Activated T-helper 1 cell treated with Interleukin-2 at 50 U/mL for 16 hours (primary cell): ENCODE results near the gene CDHR3.
"Not testable (repeated sequence)": the region's sequence is repeated elsewhere in the genome, so short reads cannot be mapped to it uniquely, and the experiment has no call there.

Experiments used
- DNase-seq: peaks from one replicate; pipeline ENCODE4 v3.0.0-alpha.2; 2020; ENCODE audit warnings: low read depth

CDHR3 gene

GRCh38 chr7:106001196-106001595 is 38.1 kb downstream of the CDHR3 start:
- no peak for DNase-seq

GRCh38 chr7:106001886-106002285 is 38.8 kb downstream of the CDHR3 start:
- no peak for DNase-seq

GRCh38 chr7:106003525-106004064 is 40.5 kb downstream of the CDHR3 start:
- no peak for DNase-seq

GRCh38 chr7:106006906-106007305 is 43.8 kb downstream of the CDHR3 start:
- DNase-seq, result no peak

GRCh38 chr7:106007796-106008195 is 44.7 kb downstream of the CDHR3 start:
- not testable (repeated sequence) for DNase-seq

- peak; percentile 72 for DNase-seq
Observed at GRCh38 chr7:106009503-106010226, 46.6 kb downstream of the CDHR3 start.

- DNase-seq, result no peak
Observed at GRCh38 chr7:106010331-106010730, 47.3 kb downstream of the CDHR3 start.

GRCh38 chr7:106010866-106011265 is 47.8 kb downstream of the CDHR3 start:
- no peak for DNase-seq

GRCh38 chr7:106012184-106012583 is 49.1 kb downstream of the CDHR3 start:
- DNase-seq, result no peak

- DNase-seq, result no peak
Observed at GRCh38 chr7:106012935-106013439, 49.9 kb downstream of the CDHR3 start.

- DNase-seq, result no peak
Observed at GRCh38 chr7:106015381-106016218, 52.5 kb downstream of the CDHR3 start.

- DNase-seq, result no peak
Observed at GRCh38 chr7:106016331-106016730, 53.3 kb downstream of the CDHR3 start.

GRCh38 chr7:106017657-106018056 is 54.6 kb downstream of the CDHR3 start:
- no peak for DNase-seq

GRCh38 chr7:106018566-106019469 is 55.8 kb downstream of the CDHR3 start:
- DNase-seq, result no peak

GRCh38 chr7:106019470-106019820 is 56.4 kb downstream of the CDHR3 start:
- DNase-seq, result no peak

- DNase-seq, result no peak
Observed at GRCh38 chr7:106021151-106022067, 58.3 kb downstream of the CDHR3 start.

- peak; percentile 65 for DNase-seq
Observed at GRCh38 chr7:106022193-106022821, 59.2 kb downstream of the CDHR3 start.

- no peak for DNase-seq
Observed at GRCh38 chr7:106023369-106024322, 60.6 kb downstream of the CDHR3 start.

- no peak for DNase-seq
Observed at GRCh38 chr7:106026101-106026500, 63.0 kb downstream of the CDHR3 start.
